ENCODE measurements around the gene MAPK9.
"Not testable (repeated sequence)": the region's sequence is repeated elsewhere in the genome, so short reads cannot be mapped to it uniquely, and the experiment has no call there.

The MAPK9 gene

GRCh38 chr5:180303226-180304015 is 11.5 kb upstream of the MAPK9 start:
- no peak for FAIRE-seq

DNA sequence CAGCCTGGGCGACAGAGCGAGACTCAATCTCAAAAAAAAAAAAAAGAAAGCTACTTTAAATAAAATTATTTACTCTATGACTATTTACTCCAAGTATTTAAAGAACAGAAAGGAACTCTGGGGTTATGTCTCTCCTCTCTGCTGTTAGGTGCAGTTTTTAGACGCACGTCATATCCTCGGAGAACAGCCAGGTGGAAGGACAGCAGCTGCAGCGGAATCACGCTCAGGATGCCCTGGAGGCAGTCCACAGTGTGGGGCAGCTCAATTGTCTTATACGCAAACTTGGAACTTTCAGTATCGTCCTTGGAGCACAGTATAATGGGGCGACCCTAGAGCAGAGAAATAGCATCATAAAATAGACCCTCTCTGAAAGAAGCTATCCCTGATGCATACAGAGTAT is 10.4 kb upstream of the MAPK9 start:
- TF ChIP-seq, protein P1, sequence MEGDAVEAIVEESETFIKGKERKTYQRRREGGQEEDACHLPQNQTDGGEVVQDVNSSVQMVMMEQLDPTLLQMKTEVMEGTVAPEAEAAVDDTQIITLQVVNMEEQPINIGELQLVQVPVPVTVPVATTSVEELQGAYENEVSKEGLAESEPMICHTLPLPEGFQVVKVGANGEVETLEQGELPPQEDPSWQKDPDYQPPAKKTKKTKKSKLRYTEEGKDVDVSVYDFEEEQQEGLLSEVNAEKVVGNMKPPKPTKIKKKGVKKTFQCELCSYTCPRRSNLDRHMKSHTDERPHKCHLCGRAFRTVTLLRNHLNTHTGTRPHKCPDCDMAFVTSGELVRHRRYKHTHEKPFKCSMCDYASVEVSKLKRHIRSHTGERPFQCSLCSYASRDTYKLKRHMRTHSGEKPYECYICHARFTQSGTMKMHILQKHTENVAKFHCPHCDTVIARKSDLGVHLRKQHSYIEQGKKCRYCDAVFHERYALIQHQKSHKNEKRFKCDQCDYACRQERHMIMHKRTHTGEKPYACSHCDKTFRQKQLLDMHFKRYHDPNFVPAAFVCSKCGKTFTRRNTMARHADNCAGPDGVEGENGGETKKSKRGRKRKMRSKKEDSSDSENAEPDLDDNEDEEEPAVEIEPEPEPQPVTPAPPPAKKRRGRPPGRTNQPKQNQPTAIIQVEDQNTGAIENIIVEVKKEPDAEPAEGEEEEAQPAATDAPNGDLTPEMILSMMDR (IDR thresholded peaks at IDR 0.05; ENCODE audit: insufficient read depth, missing control alignments) = no peak
- no peak for FAIRE-seq
- DNase-seq (ENCODE audit: insufficient read length, low spot score) = no peak

More at GRCh38 chr5:180303226-180304015, 11.5 kb upstream of the MAPK9 start:
- no peak for DNase-seq (ENCODE audit: insufficient read length, low spot score)
- TF ChIP-seq, protein P1 (IDR thresholded peaks at IDR 0.05; ENCODE audit: insufficient read depth, missing control alignments) = no peak

- TF ChIP-seq, protein P1 (IDR thresholded peaks at IDR 0.05; ENCODE audit: insufficient read depth, missing control alignments) = no peak
- FAIRE-seq (no peak), DNase-seq (ENCODE audit: insufficient read length, low spot score) (no peak)
These were observed 9.4 kb upstream of the MAPK9 start for GRCh38 chr5:180301253-180301652.

DNA sequence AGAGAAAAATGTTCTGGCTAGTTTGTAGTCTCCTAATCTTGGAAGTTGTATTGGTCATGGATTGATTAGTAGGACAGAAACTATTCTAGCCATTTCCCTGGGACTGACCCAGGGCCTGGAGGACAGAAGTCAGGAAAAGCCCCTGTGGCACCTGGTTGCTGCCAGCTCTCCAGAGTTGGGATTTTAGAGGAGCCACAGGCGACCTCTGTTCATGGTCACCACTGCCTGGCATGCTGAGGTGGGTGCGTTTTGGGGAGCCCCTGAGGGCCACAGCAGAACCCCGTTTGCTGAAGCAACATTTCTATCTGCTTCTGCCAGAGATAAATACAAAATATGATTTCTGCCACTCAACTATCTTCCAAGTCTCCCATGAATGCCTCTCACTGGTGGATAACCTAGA is 7.6 kb upstream of the MAPK9 start:
- TF ChIP-seq, protein P1 (IDR thresholded peaks at IDR 0.05; ENCODE audit: insufficient read depth, missing control alignments) = no peak
- DNase-seq (ENCODE audit: insufficient read length, low spot score) (no peak), FAIRE-seq (no peak)

GRCh38 chr5:180299014-180299413 is 7.1 kb upstream of the MAPK9 start:
- DNase-seq (ENCODE audit: insufficient read length, low spot score); FAIRE-seq: not testable (repeated sequence)

DNA sequence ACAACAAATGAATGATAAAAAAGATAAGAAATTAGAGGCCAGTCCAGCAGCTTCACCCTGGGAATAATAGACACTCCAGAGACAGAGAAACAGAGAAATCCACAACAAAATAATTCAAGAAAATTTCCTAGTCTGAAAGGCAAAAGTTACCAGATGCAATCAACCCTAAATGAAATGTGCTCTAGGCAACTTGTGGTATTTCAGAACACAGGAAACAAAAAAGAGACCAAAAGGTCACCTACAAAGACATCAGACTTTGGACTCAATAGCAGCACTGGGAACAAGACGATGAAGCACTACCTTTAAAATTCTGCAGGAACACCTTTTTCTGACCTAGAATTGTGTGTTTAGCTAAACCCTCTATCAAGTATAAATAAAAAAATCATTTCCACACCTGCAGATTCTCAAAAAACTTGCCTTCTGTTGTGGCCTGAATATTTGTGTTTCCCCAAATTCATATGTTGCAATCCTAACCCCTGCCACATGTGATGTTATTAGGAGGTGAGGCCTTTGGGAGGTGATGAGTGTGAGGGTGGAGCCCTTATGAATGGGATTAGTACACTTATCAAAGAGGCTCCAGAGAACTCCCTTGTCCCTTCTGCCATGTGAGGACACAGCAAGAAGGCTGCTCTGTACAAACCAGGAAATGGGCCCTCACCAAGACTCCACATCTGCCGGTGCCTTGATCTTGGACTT is 5.9 kb upstream of the MAPK9 start:
- TF ChIP-seq, protein P1 (IDR thresholded peaks at IDR 0.05; ENCODE audit: insufficient read depth, missing control alignments) = no peak
- DNase-seq (ENCODE audit: insufficient read length, low spot score) (no peak), FAIRE-seq (no peak)

- TF ChIP-seq, protein P1 (IDR thresholded peaks at IDR 0.05; ENCODE audit: insufficient read depth, missing control alignments) = no peak
- DNase-seq (ENCODE audit: insufficient read length, low spot score) (no peak), FAIRE-seq (no peak)
These were observed 4.9 kb upstream of the MAPK9 start for GRCh38 chr5:180296771-180297170.
